ENCODE measurements around the gene YBEY.

The YBEY gene

DNA sequence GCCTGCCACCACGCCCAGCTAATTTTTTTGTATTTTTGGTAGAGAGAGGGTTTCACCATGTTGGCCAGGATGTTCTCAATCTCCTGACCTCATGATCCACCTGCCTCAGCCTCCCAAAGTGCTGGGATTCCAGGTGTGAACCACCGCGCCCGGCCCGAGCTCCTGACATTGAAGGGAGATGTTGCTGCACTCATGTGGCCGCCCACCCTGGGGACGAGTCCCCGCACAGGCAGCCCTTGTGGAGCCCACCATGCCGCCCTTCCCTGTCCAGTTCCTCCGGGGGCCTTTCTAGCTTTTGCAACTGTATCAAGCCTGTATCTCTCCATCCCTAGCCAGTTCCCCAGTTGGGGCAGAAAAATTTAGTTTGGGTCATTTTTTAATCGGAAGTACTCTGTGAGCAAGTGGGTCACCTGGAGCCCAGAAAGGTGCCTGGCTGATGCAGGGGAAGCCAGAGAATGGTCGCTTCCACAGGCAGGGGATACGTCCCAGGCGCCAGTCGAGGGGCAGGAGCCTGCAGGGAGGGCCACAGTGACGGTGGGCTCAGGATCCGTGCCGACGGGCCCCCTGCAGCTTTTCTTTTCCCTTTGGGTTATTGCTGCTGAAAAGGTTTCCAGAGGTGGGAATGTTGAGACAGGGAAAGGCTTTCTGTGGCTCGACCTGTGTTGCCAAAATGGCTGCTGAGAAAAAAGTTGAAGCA, 58.2 kb downstream of the YBEY start:
- no peak overlapping the region for H3K9ac ChIP-seq (ENCODE audit: low read length)
- H3K27me3 ChIP-seq (ENCODE audit: control insufficient read depth, insufficient read depth, low read length), result no peaks in the 10 kb centered on the region
- H3K36me3 ChIP-seq (ENCODE audit: control insufficient read depth, low read depth, low read length), result peaks cover 33% of the 10 kb centered on the region
- no peaks in the 10 kb centered on the region for H3K4me1 ChIP-seq (ENCODE audit: control insufficient read depth, low read depth, low read length)
- no peaks in the 10 kb centered on the region for H3K9me3 ChIP-seq (ENCODE audit: control insufficient read depth, low read depth, low read length)
- H3K27ac ChIP-seq (ENCODE audit: low read length), result no peak overlapping the region
- H3K4me3 ChIP-seq (ENCODE audit: low read length), result no peak overlapping the region

DNA sequence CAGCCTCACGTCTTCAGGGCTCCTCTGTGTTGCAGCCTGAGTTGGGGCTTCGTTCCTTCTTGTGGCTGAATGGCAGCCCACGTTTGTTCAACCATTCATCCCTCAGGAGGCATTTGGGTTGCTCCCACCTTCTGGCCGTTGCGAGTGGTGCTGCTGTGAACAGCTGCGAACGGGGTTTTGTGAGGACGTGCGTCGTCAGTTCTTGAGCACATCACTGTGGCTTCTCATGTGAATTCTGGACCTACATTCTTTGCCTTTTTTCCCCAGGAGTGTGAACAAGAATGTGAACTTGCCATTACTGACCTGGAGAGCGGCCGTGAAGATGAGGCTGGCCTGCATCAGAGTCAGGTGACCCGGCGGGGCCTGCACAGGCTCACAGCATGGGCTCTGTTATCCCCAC, 59.7 kb downstream of the YBEY start:
- H3K27me3 ChIP-seq (ENCODE audit: control insufficient read depth, insufficient read depth, low read length), result no peaks in the 10 kb centered on the region
- no peak overlapping the region for H3K4me3 ChIP-seq (ENCODE audit: low read length)
- no peak overlapping the region for H3K27ac ChIP-seq (ENCODE audit: low read length)
- no peaks in the 10 kb centered on the region for H3K4me1 ChIP-seq (ENCODE audit: control insufficient read depth, low read depth, low read length)
- peaks cover 42% of the 10 kb centered on the region for H3K36me3 ChIP-seq (ENCODE audit: control insufficient read depth, low read depth, low read length)
- no peak overlapping the region for H3K9ac ChIP-seq (ENCODE audit: low read length)
- H3K9me3 ChIP-seq (ENCODE audit: control insufficient read depth, low read depth, low read length), result no peaks in the 10 kb centered on the region

GRCh38 chr21:46346296-46347202, 60.4 kb downstream of the YBEY start:
- H3K9me3 ChIP-seq (ENCODE audit: control insufficient read depth, low read depth, low read length), result no peaks in the 10 kb centered on the region
- no peaks in the 10 kb centered on the region for H3K4me1 ChIP-seq (ENCODE audit: control insufficient read depth, low read depth, low read length)
- no peak overlapping the region for H3K27ac ChIP-seq (ENCODE audit: low read length)
- H3K9ac ChIP-seq (ENCODE audit: low read length), result no peak overlapping the region
- H3K4me3 ChIP-seq (ENCODE audit: low read length), result no peak overlapping the region
- no peaks in the 10 kb centered on the region for H3K27me3 ChIP-seq (ENCODE audit: control insufficient read depth, insufficient read depth, low read length)
- peaks cover 49% of the 10 kb centered on the region for H3K36me3 ChIP-seq (ENCODE audit: control insufficient read depth, low read depth, low read length)

GRCh38 chr21:46347203-46347550, 61.0 kb downstream of the YBEY start:
- Histone ChIP-seq H3K9ac (ENCODE audit: low read length) (no peak overlapping the region), H3K27ac (ENCODE audit: low read length) (no peak overlapping the region), H3K9me3 (ENCODE audit: control insufficient read depth, low read depth, low read length) (no peaks in the 10 kb centered on the region), H3K27me3 (ENCODE audit: control insufficient read depth, insufficient read depth, low read length) (no peaks in the 10 kb centered on the region), H3K36me3 (ENCODE audit: control insufficient read depth, low read depth, low read length) (peaks cover 54% of the 10 kb centered on the region), H3K4me1 (ENCODE audit: control insufficient read depth, low read depth, low read length) (no peaks in the 10 kb centered on the region), H3K4me3 (ENCODE audit: low read length) (no peak overlapping the region)

All from iPS-18a (cell line).